H9 (cell line): ENCODE results near the gene BRD8. TPM values are rescaled to one million over a fixed set of nuclear protein-coding genes. Genes with fewer than 3 reads are reported as not detected.

Experiments
- DNase-seq: peaks from one replicate; pipeline ENCODE4 v3.0.0-alpha.2; 2017
- H2AFZ ChIP-seq: one replicate; pipeline ENCODE4 v1.6.1; 2013; ENCODE audit warnings: mild to moderate bottlenecking, low read length, control low read depth, moderate library complexity
- H2AK5ac ChIP-seq: 2 replicates; pipeline ENCODE4 v1.6.1; 2013; ENCODE audit warnings: low read length, control low read depth, mixed read lengths; ENCODE audit not compliant: insufficient read length
- H2BK120ac ChIP-seq: one replicate; pipeline ENCODE4 v1.6.1; 2013; ENCODE audit warnings: low read depth, mild to moderate bottlenecking, low read length, control low read depth, inconsistent platforms; ENCODE audit not compliant: poor library complexity, severe bottlenecking
- H2BK12ac ChIP-seq: 2 replicates; pipeline ENCODE4 v1.6.1; 2013; ENCODE audit warnings: low read length, control low read depth, mixed read lengths, low read depth; ENCODE audit not compliant: insufficient read length
- H2BK15ac ChIP-seq: 2 replicates; pipeline ENCODE4 v1.6.1; 2013; ENCODE audit warnings: low read depth, low read length, control low read depth
- H2BK20ac ChIP-seq: one replicate; pipeline ENCODE4 v1.6.1; 2013; ENCODE audit warnings: low read depth, mild to moderate bottlenecking, low read length, control low read depth, inconsistent platforms; ENCODE audit not compliant: poor library complexity, severe bottlenecking
- H2BK5ac ChIP-seq: 2 replicates; pipeline ENCODE4 v1.6.1; 2013; ENCODE audit warnings: low read length, control low read depth, mixed read lengths; ENCODE audit not compliant: insufficient read length
- H3K14ac ChIP-seq: 2 replicates; pipeline ENCODE4 v1.6.1; 2013; ENCODE audit warnings: low read length, control low read depth; ENCODE audit not compliant: insufficient read depth
- H3K18ac ChIP-seq: 2 replicates; pipeline ENCODE4 v1.6.1; 2013; ENCODE audit warnings: low read depth, mild to moderate bottlenecking, mixed read lengths, low read length, control low read depth; ENCODE audit not compliant: insufficient read length
- H3K23ac ChIP-seq: 2 replicates; pipeline ENCODE4 v1.6.1; 2013; ENCODE audit warnings: low read length, control low read depth, mixed read lengths, low read depth; ENCODE audit not compliant: insufficient read length
- H3K23me2 ChIP-seq: 2 replicates; pipeline ENCODE4 v1.6.1; 2013; ENCODE audit warnings: low read depth, mild to moderate bottlenecking, mixed read lengths, low read length, control low read depth; ENCODE audit not compliant: insufficient read length, poor library complexity, severe bottlenecking
- H3K27ac ChIP-seq: 2 replicates; pipeline ENCODE4 v1.5.1; 2013; ENCODE audit warnings: low read length, control low read depth, mixed read lengths, low read depth; ENCODE audit not compliant: insufficient read length
- H3K27me3 ChIP-seq: 2 replicates; pipeline ENCODE4 v1.6.1; 2013; ENCODE audit warnings: low read length, control low read depth, inconsistent platforms; ENCODE audit not compliant: insufficient read depth
- H3K4ac ChIP-seq: 2 replicates; pipeline ENCODE4 v1.6.1; 2013; ENCODE audit warnings: low read depth, mild to moderate bottlenecking, control low read depth, inconsistent platforms, low read length, moderate library complexity
- H3K4me1 ChIP-seq: 2 replicates; pipeline ENCODE4 v1.6.1; 2013; ENCODE audit warnings: low read length, control low read depth, inconsistent platforms; ENCODE audit not compliant: insufficient read depth
- H3K4me2 ChIP-seq: 2 replicates; pipeline ENCODE4 v1.6.1; 2013; ENCODE audit warnings: low read length, control low read depth, mixed read lengths; ENCODE audit not compliant: insufficient read length, insufficient read depth
- H3K56ac ChIP-seq: 2 replicates; pipeline ENCODE4 v1.6.1; 2013; ENCODE audit warnings: low read depth, mild to moderate bottlenecking, mixed read lengths, low read length, control low read depth; ENCODE audit not compliant: insufficient read length
- H3K79me1 ChIP-seq: 2 replicates; pipeline ENCODE4 v1.6.1; 2013; ENCODE audit warnings: low read depth, mild to moderate bottlenecking, moderate library complexity, low read length, control low read depth, inconsistent platforms; ENCODE audit not compliant: insufficient read depth, poor library complexity, severe bottlenecking
- H3K79me2 ChIP-seq: 2 replicates; pipeline ENCODE4 v1.6.1; 2013; ENCODE audit warnings: low read length, control low read depth, inconsistent platforms; ENCODE audit not compliant: insufficient read depth
- H3K9ac ChIP-seq: 2 replicates; pipeline ENCODE4 v1.6.1; 2013; ENCODE audit warnings: low read length, control low read depth, mixed read lengths; ENCODE audit not compliant: insufficient read length; ENCODE audit errors: extremely low read depth
- H3K9me3 ChIP-seq: one replicate; pipeline ENCODE4 v1.6.1; 2013; ENCODE audit warnings: low read depth, low read length, inconsistent platforms; ENCODE audit not compliant: control insufficient read depth
- H3T11ph ChIP-seq: one replicate; pipeline ENCODE4 v1.6.1; 2013; ENCODE audit warnings: mild to moderate bottlenecking, low read length, control low read depth, inconsistent platforms
- H4K20me1 ChIP-seq: one replicate; pipeline ENCODE4 v1.6.1; 2013; ENCODE audit not compliant: control insufficient read depth, insufficient read length, insufficient read depth
- H4K5ac ChIP-seq: 2 replicates; pipeline ENCODE4 v1.6.1; 2013; ENCODE audit warnings: low read depth, mild to moderate bottlenecking, mixed read lengths, low read length, control low read depth; ENCODE audit not compliant: insufficient read length
- H4K8ac ChIP-seq: replicated peaks from 2 replicates; pipeline ENCODE4 v1.6.1; 2013; ENCODE audit warnings: low read length, control low read depth, mixed read lengths, low read depth; ENCODE audit not compliant: insufficient read length
- H4K91ac ChIP-seq: 2 replicates; pipeline ENCODE4 v1.6.1; 2013; ENCODE audit warnings: low read depth, mild to moderate bottlenecking, moderate library complexity, mixed read lengths, low read length, control low read depth; ENCODE audit not compliant: insufficient read length
- H3K27ac Mint-ChIP-seq, 3 experiments: 2 replicates in 2 of 3; 3 replicates in 1 of 3; pipeline ENCODE4 v1.8.0; 2020 to 2021; ENCODE audit warnings: mixed read lengths in 3 of 3, mild to moderate bottlenecking in 1 of 3, moderate library complexity in 1 of 3
- H3K27me3 Mint-ChIP-seq: 2 replicates; pipeline ENCODE4 v1.8.0; 2021; ENCODE audit warnings: low read depth, mild to moderate bottlenecking, moderate library complexity, mixed read lengths
- H3K36me3 Mint-ChIP-seq, 3 experiments: 2 replicates in 2 of 3; 3 replicates in 1 of 3; pipeline ENCODE4 v1.8.0; 2020 to 2021; ENCODE audit warnings: low read depth in 3 of 3, mixed read lengths in 3 of 3; ENCODE audit not compliant: insufficient read depth in 1 of 3
- H3K4me1 Mint-ChIP-seq, 2 experiments: 2 replicates each; pipeline ENCODE4 v1.8.0; 2020; ENCODE audit warnings: mixed read lengths in 2 of 2
- H3K4me3 Mint-ChIP-seq, 2 experiments: 2 replicates in 1 of 2; 3 replicates in 1 of 2; pipeline ENCODE4 v1.8.0; 2020 to 2021; ENCODE audit warnings: mild to moderate bottlenecking in 2 of 2, mixed read lengths in 2 of 2, moderate library complexity in 1 of 2
- H3K9me3 Mint-ChIP-seq, 2 experiments: 2 replicates in 1 of 2; 3 replicates in 1 of 2; pipeline ENCODE4 v1.8.0; 2020; ENCODE audit warnings: mild to moderate bottlenecking in 2 of 2, mixed read lengths in 2 of 2, moderate library complexity in 1 of 2
- CTCF ChIP-seq: fragments of 200-600 bp; sonication (generic); conservative IDR thresholded peaks from 3 replicates; pipeline ENCODE4 v1.8.0; 2021; ENCODE audit warnings: antibody characterized with exemption, mild to moderate bottlenecking
- WGBS: extraction: QIAGEN DNeasy Blood & Tissue Kit; methylation state at CpG from one replicate; pipeline ENCODE4 v1.1.7; 2013; ENCODE audit warnings: missing lambda C conversion rate, low lambda C conversion rate, mixed read lengths; ENCODE audit not compliant: insufficient read length; ENCODE audit errors: extremely low coverage; 5-methylcytosine and 5-hydroxymethylcytosine counted together
- total RNA-seq: library from RNA; stranded (reverse); gene quantifications from 2 replicates; pipeline ENCODE4 v1.2.1, GENCODE V29; 2021

The BRD8 gene
- total RNA-seq, 1 experiment from 2014 or later: 67.9 TPM

GRCh38 chr5:138138949-138139780 is 39.3 kb downstream of the BRD8 start, which contains the start of gene NME5:
Gene NME5, minus strand, starts transcription at chr5:138139428. Its CDS starts 648 bp downstream, at chr5:138138780.
- Histone ChIP-seq H2BK15ac (no peak within 1 kb of the TSS), H3K27ac (no peak within 1 kb of the TSS), H3K56ac (no peak within 1 kb of the TSS), H2BK20ac (no peak within 1 kb of the TSS), H3K27me3 (no peaks in the 10 kb centered on the region; the same call in 1 of the 2 replicates), H2AFZ (peak within 1 kb of the TSS; percentile 58), H3K4me2 (peak within 1 kb of the TSS; percentile 71), H4K8ac (no peak within 1 kb of the TSS), H2BK5ac (no peak within 1 kb of the TSS), H3K23me2 (peaks cover 5% of the 10 kb centered on the region), H3K14ac (no peak within 1 kb of the TSS), H4K91ac (no peak within 1 kb of the TSS), H3K9me3 (no peaks in the 10 kb centered on the region), H3K4ac (no peak within 1 kb of the TSS), H3K9ac (no peak within 1 kb of the TSS), H4K20me1 (no peaks in the 10 kb centered on the region), H4K5ac (no peak within 1 kb of the TSS), H3K79me2 (no peaks in the 10 kb centered on the region), H2BK12ac (no peak within 1 kb of the TSS), H2BK120ac (no peak within 1 kb of the TSS), H3K23ac (no peak within 1 kb of the TSS), H3K79me1 (no peaks in the 10 kb centered on the region), H3T11ph (no peak within 1 kb of the TSS), H3K4me1 (no peaks in the 10 kb centered on the region), H3K18ac (no peak within 1 kb of the TSS), H2AK5ac (no peak within 1 kb of the TSS)
- Mint-ChIP-seq H3K4me1 (peaks cover 6% of the 10 kb centered on the region in 2 experiments), H3K9me3 (0 out of 5 replicates have a peak, but pooled peaks cover 0 to 3% of the 10 kb centered on the region in 2 experiments), H3K27ac (no peak within 1 kb of the TSS), H3K27me3 (peaks cover 6% of the 10 kb centered on the region), H3K36me3 (no peaks in the 10 kb centered on the region), H3K4me3 (peak within 1 kb of the TSS; percentile 73 to 82)
- WGBS: no CpG with 5 or more reads among the region's 31 CpGs
- no peak for TF ChIP-seq CTCF
- DNase-seq: peak; percentile 82
